T47D (cell line): ENCODE data around the gene IL19.

Experiments
- DNase-seq, 2 experiments: peaks; one replicate each; pipeline versions ENCODE4 v3.0.0 to v3.0.0-alpha.2; 2011 to 2012; ENCODE audit warnings: low read depth in 1 of 2, low spot score in 1 of 2
- JUND ChIP-seq: IDR thresholded peaks from 2 replicates; pipeline ENCODE4 v1.6.1; 2012; ENCODE audit warnings: low read depth
- in situ Hi-C: cut with HindIII; loops from 2 replicates; pipeline ENCODE4 v1.10.0; 2016; ENCODE audit warnings: low sequenced_read_pairs, low pct_unique_long_range_greater_than_20kb

Gene IL19

DNA sequence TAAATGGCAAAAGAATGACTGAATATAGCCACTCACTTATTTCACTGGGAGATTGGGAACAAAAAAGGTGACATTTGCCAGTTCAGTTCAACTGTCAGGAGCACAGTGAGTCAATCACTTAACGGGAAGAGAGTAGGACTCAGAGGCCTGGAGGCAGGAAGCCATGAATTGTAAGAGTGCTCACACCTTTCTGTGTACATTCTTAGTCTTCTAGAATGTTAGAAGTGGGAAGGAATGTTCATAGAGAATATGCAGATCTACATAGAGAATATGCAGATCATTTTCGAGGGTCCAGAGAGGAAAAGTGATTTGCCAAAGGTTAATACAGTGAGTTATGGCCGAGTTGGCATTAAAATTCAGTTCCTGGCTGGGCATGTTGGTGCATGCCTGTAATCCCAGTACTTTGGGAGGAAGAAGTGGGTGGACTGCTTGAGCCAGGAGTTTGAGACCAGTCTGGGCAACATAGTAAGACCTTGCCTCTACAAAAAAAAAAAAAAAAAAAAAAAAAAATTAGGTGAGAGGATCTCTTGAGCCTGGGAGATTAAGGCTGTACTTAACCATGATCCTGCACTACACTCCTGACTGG is 103.1 kb downstream of the IL19 start:
- in situ Hi-C loops, result no loop called here
- no peak for TF ChIP-seq JUND
- no peak for DNase-seq

- in situ Hi-C loops, result no loop called here
- no peak for TF ChIP-seq JUND
- no peak for DNase-seq
These were observed 105.3 kb downstream of the IL19 start for GRCh38 chr1:206875752-206876377.

DNA sequence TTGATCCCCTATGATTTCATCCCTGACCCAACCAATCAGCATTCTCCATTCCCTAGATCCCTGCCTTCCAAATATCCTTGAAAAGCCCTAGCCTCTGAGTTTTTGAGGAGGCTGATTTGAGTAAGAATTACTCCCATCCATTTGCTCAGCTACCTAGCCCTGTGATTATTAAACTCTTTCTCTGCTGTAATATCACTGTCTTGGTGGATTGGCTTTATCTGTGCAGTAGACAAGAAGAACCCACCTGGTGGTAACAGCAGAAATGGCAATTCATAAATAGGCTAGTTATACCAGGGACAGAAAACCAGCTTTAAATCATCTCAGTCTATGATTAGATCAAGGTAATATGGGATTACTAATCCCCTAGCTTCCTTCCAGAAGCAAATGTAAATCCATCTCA is 107.9 kb downstream of the IL19 start:
- in situ Hi-C loops, result no loop called here
- no peak for TF ChIP-seq JUND
- no peak for DNase-seq

DNA sequence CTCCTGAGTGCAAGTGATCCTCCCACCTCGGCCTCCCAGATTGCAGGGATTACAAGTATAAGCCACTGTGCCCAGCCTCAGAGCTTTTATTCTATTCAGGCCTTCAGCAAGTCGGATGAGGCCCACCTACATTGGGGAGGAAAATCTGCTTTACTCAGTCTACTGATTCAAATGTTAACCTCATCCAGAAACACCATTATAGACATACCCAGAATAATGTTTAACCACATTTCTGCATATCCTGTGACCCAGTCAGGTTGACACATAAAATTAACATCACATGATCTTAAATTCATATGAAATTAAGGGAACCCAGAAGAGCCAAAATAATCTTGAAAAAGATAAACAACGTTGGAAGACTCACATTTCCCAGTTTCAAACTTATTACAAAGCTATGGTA is 109.7 kb downstream of the IL19 start:
- in situ Hi-C loops, result no loop called here
- DNase-seq, result no peak
- no peak for TF ChIP-seq JUND

- no peak for DNase-seq
- TF ChIP-seq JUND, result no peak
- in situ Hi-C loops, result no loop called here
These were observed 112.0 kb downstream of the IL19 start for GRCh38 chr1:206882555-206882954.

- in situ Hi-C loops, result no loop called here
- TF ChIP-seq JUND, result no peak
- no peak for DNase-seq
These were observed 112.6 kb downstream of the IL19 start for GRCh38 chr1:206883160-206883559.

DNA sequence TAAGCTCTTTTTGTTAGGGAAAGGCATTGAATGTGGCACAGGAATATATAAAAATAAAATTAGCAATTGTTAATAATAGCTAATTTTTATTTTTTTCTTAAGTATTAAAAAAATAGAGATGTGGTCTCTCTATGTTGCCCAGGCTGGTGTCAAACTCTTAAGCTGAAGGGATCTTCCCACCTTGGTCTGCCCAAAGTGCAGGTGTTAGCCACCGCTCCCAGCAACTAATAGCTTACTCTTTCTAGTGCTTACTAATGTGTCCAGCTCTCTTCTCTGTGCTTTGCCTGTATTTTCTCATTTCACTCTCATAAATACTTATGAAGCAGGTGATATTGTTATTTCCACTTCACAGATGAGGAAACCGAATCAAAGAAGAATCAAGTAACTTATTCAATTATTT is 113.3 kb downstream of the IL19 start:
- in situ Hi-C loops, result no loop called here
- TF ChIP-seq JUND, result no peak

GRCh38 chr1:206885341-206886060 is 114.9 kb downstream of the IL19 start:
- in situ Hi-C loops, result no loop called here

More for the DNA sequence above, 113.3 kb downstream of the IL19 start:
- DNase-seq, result no peak

DNA sequence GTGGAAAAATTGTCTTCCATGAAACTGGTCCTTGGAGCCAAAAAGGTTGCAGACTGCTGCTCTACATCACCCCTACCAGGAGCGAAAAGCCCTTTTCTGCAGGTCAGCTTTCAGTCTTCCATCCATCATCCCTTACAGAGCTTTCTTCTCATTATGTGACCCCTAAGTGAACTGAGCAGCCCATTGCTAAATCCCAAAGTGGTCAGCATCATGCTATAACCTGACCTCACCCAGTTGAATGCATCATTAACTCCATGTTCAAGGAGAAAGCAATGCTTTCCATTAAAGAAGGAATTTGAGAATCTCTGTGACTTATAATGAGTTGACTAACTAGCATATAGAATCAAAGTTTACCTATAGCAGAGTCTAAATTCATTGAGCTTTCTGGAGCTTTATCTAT is 116.3 kb downstream of the IL19 start:
- no peak for TF ChIP-seq JUND
- no peak for DNase-seq
- in situ Hi-C loops, result no loop called here

More at GRCh38 chr1:206885341-206886060, 114.9 kb downstream of the IL19 start:
- no peak for DNase-seq
- TF ChIP-seq JUND, result no peak

GRCh38 chr1:206887701-206888100 is 117.1 kb downstream of the IL19 start:
- in situ Hi-C loops, result no loop called here
- no peak for DNase-seq
- no peak for TF ChIP-seq JUND

DNA sequence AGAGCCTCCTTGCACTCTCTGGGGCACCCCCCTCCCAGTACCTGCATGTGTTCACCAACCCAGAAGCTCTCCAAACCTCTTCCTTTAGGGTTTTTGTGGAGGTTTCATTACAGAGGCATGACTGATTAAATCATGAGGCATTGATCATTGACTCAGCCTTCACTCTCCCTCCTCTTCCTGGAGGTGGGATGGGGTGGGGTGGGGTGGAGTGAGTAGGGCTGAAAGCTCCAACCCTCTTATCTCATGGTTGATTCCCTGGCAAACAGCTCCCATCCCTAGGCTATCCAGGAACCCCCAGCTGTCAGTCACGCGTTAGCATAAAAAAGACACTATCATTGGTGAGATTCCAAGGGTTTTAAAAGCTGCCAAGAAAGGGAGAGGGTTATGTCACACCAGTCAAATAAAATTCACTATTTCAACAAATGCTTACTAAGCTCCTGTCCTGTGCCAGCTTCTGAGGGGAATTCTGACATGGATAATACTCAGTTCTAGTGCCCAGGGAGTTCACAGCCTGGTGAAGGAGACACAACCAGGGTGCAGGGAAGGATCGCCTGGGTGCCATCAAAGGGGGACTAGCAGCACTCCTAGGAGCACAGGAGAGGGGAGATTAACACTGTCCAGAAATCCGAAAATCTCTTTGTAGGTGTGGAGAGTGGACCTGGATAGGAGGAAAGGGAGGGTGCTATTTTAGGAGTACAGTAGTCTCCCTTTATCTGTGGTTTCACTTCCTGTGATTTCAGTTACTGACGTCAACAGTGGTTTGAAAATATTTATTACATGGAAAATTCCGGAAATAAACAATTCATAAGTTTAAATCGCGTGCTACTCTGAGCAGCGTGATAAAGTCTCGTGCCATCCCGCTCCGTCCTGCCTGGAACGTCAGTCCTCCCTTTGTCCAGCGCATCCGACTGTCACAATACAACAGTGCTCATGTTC is 119.8 kb downstream of the IL19 start:
- in situ Hi-C loops, result no loop called here
- DNase-seq, result no peak
- no peak for TF ChIP-seq JUND

- in situ Hi-C loops, result no loop called here
- TF ChIP-seq JUND, result no peak
- DNase-seq, result no peak
These were observed 120.8 kb downstream of the IL19 start for GRCh38 chr1:206891412-206891811.
